GM23338 (cell line): ENCODE results near the gene MET. TPM values are rescaled to one million over a fixed set of nuclear protein-coding genes. Genes with fewer than 3 reads are reported as not detected.
A peak's percentile ranks its signal among the peaks of the same experiment; 100 is the strongest.

Experiments used
- ATAC-seq: fragments of 200-7000 bp; cut with Tn5 transposase; 3 replicates; pipeline ENCODE4 v1.9.1; 2020
- DNase-seq: peaks from one replicate; pipeline ENCODE4 v3.0.0-alpha.2; 2015; ENCODE audit warnings: low spot score
- H2AFZ ChIP-seq: fragments of 200-600 bp; sonication (generic); 2 replicates; pipeline ENCODE4 v1.8.0; 2016; ENCODE audit warnings: antibody characterized with exemption, mild to moderate bottlenecking, moderate library complexity
- H3F3A ChIP-seq: fragments of 200-600 bp; sonication (generic); replicated peaks from 2 replicates; pipeline ENCODE4 v1.8.0; 2017; ENCODE audit warnings: antibody characterized with exemption, mixed run types, low read depth
- H3K27ac ChIP-seq: fragments of 200-600 bp; sonication (generic); 2 replicates; pipeline ENCODE4 v1.6.1; 2016; ENCODE audit warnings: low read depth
- H3K27me3 ChIP-seq: fragments of 200-600 bp; sonication (generic); 2 replicates; pipeline ENCODE4 v1.8.0; 2016; ENCODE audit warnings: mild to moderate bottlenecking, mixed run types, moderate library complexity; ENCODE audit not compliant: insufficient read depth
- H3K36me3 ChIP-seq: fragments of 200-600 bp; sonication (generic); 2 replicates; pipeline ENCODE4 v1.8.0; 2016; ENCODE audit warnings: mild to moderate bottlenecking; ENCODE audit not compliant: insufficient read depth
- H3K4me1 ChIP-seq: fragments of 200-600 bp; sonication (generic); 2 replicates; pipeline ENCODE4 v1.8.0; 2016; ENCODE audit warnings: mild to moderate bottlenecking, moderate library complexity; ENCODE audit not compliant: insufficient read depth
- H3K4me2 ChIP-seq: fragments of 200-600 bp; sonication (generic); 2 replicates; pipeline ENCODE4 v1.7.1; 2017; ENCODE audit warnings: mixed run types
- H3K4me3 ChIP-seq: fragments of 200-600 bp; sonication (generic); 2 replicates; pipeline ENCODE4 v1.6.1; 2016; ENCODE audit warnings: mixed run types
- H3K79me2 ChIP-seq: fragments of 200-600 bp; sonication (generic); replicated peaks from 2 replicates; pipeline ENCODE4 v1.8.0; 2017; ENCODE audit warnings: mild to moderate bottlenecking; ENCODE audit not compliant: insufficient read depth
- H3K9me2 ChIP-seq: fragments of 200-600 bp; sonication (generic); 2 replicates; pipeline ENCODE4 v1.8.0; 2017; ENCODE audit not compliant: insufficient read depth
- H4K20me1 ChIP-seq: fragments of 200-600 bp; sonication (generic); replicated peaks from 2 replicates; pipeline ENCODE4 v1.8.0; 2017; ENCODE audit warnings: mild to moderate bottlenecking; ENCODE audit not compliant: insufficient read depth
- H3K27ac Mint-ChIP-seq: 2 replicates; pipeline ENCODE4 v1.8.0; 2020; ENCODE audit warnings: inconsistent platforms, mild to moderate bottlenecking, moderate library complexity, mixed read lengths
- H3K27me3 Mint-ChIP-seq: 3 replicates; pipeline ENCODE4 v1.8.0; 2022; ENCODE audit warnings: low read depth, mild to moderate bottlenecking, moderate library complexity, mixed read lengths, inconsistent platforms; ENCODE audit not compliant: insufficient read depth, poor library complexity
- H3K36me3 Mint-ChIP-seq: 3 replicates; pipeline ENCODE4 v1.8.0; 2021; ENCODE audit warnings: low read depth, mild to moderate bottlenecking, inconsistent platforms, moderate library complexity, mixed read lengths
- H3K4me1 Mint-ChIP-seq: 3 replicates; pipeline ENCODE4 v1.8.0; 2020; ENCODE audit warnings: mild to moderate bottlenecking, inconsistent platforms, mixed read lengths
- H3K4me3 Mint-ChIP-seq: 3 replicates; pipeline ENCODE4 v1.8.0; 2021; ENCODE audit warnings: moderate library complexity, mild to moderate bottlenecking, inconsistent platforms, mixed read lengths
- H3K9me3 Mint-ChIP-seq: 3 replicates; pipeline ENCODE4 v1.8.0; 2020; ENCODE audit warnings: moderate library complexity, mild to moderate bottlenecking, inconsistent platforms, mixed read lengths
- CREB1 ChIP-seq: fragments of 250-450 bp; sonication (Bioruptor Pico); IDR thresholded peaks from 2 replicates; pipeline ENCODE4 v1.5.0; 2020; ENCODE audit warnings: low read depth, mild to moderate bottlenecking, moderate library complexity
- CTCF ChIP-seq, 2 experiments: fragments of 200-600 bp in 1 of 2; sonication (generic) in 1 of 2; conservative IDR thresholded peaks; 2 replicates each; pipeline versions ENCODE4 v1.5.1 to v1.6.1; 2016 to 2017; ENCODE audit warnings: antibody characterized with exemption in 2 of 2, low read depth in 2 of 2, mild to moderate bottlenecking in 2 of 2, moderate library complexity in 1 of 2
- ZNF114 ChIP-seq: fragments of 250-450 bp; sonication (Bioruptor Pico); IDR thresholded peaks from 2 replicates; pipeline ENCODE4 v1.5.0; 2020; ENCODE audit warnings: mild to moderate bottlenecking, moderate library complexity
- ZNF331 ChIP-seq: fragments of 250-450 bp; sonication (Bioruptor Pico); IDR thresholded peaks from 2 replicates; pipeline ENCODE4 v1.5.0; 2020; ENCODE audit warnings: low read depth, mild to moderate bottlenecking, moderate library complexity
- polyA plus RNA-seq: library from polyadenylated mRNA; unstranded; fragments of >200 nt; fragmentation: Nextera tagmentation; extraction: Ambion mirVana; gene quantifications from 2 replicates; pipeline ENCODE4 v1.2.1, GENCODE V29; 2016
- total RNA-seq: library from RNA; depleted of rRNA; stranded (reverse); fragments of >200 nt; shearing (Covaris generic); gene quantifications from 2 replicates; pipeline ENCODE4 v1.2.3, GENCODE V29; 2014
- TF ChIP-seq, protein P1 (sequence below): IDR thresholded peaks from one replicate; pipeline ENCODE4 v1.6.1; 2018; ENCODE audit warnings: antibody characterized with exemption; ENCODE audit not compliant: unreplicated experiment
- TF ChIP-seq, protein P2 (sequence below): fragments of 250-450 bp; sonication (Bioruptor Pico); IDR thresholded peaks from 2 replicates; pipeline ENCODE4 v1.5.0; 2020; ENCODE audit warnings: mild to moderate bottlenecking, moderate library complexity

Gene MET
- total and polyA plus RNA-seq, 2 experiments from 2014 or later: 4.8 to 23.1 TPM

DNA sequence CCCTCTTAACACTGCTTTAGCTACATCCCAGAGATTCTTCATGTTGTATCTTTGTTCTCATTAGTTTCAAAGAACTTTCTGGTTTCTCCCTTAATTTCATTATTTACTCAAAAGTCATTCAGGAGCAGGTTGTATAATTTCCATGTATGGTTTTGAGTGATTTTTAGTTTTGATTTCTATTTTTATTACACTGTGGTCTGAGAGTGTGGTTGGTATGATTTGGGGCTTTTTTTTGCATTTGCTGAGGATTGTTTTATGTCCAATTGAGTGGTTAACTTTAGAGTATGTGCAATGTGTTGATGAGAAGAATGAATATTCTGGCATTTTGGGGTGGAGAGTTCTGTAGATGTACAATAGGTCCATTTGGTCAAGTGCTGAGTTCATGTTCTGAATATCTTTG lies 152.5 kb downstream of the MET start (continued):
- TF ChIP-seq, protein P1, sequence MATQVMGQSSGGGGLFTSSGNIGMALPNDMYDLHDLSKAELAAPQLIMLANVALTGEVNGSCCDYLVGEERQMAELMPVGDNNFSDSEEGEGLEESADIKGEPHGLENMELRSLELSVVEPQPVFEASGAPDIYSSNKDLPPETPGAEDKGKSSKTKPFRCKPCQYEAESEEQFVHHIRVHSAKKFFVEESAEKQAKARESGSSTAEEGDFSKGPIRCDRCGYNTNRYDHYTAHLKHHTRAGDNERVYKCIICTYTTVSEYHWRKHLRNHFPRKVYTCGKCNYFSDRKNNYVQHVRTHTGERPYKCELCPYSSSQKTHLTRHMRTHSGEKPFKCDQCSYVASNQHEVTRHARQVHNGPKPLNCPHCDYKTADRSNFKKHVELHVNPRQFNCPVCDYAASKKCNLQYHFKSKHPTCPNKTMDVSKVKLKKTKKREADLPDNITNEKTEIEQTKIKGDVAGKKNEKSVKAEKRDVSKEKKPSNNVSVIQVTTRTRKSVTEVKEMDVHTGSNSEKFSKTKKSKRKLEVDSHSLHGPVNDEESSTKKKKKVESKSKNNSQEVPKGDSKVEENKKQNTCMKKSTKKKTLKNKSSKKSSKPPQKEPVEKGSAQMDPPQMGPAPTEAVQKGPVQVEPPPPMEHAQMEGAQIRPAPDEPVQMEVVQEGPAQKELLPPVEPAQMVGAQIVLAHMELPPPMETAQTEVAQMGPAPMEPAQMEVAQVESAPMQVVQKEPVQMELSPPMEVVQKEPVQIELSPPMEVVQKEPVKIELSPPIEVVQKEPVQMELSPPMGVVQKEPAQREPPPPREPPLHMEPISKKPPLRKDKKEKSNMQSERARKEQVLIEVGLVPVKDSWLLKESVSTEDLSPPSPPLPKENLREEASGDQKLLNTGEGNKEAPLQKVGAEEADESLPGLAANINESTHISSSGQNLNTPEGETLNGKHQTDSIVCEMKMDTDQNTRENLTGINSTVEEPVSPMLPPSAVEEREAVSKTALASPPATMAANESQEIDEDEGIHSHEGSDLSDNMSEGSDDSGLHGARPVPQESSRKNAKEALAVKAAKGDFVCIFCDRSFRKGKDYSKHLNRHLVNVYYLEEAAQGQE: no peak
- no peak for TF ChIP-seq ZNF114 (CRISPR knock-in tag)
- no peak for TF ChIP-seq CREB1 (CRISPR knock-in tag)

GRCh38 chr7:116828281-116828680 lies 156.3 kb downstream of the MET start:
- TF ChIP-seq ZNF331 (CRISPR knock-in tag) (no peak), CTCF (conservative IDR thresholded peaks at IDR 0.05; ENCODE audit: low read depth in 2 of 2) (peak; percentile 63 to 84)
- Histone ChIP-seq H3K27me3 (no peaks in the 10 kb centered on the region), H3K79me2 (no peaks in the 10 kb centered on the region), H4K20me1 (no peaks in the 10 kb centered on the region), H3K4me2 (no peak overlapping the region), H3K36me3 (no peaks in the 10 kb centered on the region), H3K4me3 (no peak overlapping the region), H3K9me2 (peaks cover 3% of the 10 kb centered on the region; the same call in 1 of the 2 replicates), H3F3A (no peaks in the 10 kb centered on the region), H3K4me1 (no peaks in the 10 kb centered on the region), H2AFZ (no peak overlapping the region), H3K27ac (no peak overlapping the region)
- ATAC-seq (peak; percentile 79), DNase-seq (peak; percentile 51)
- H3K9me3 Mint-ChIP-seq: no peaks in the 10 kb centered on the region
- H3K27me3 Mint-ChIP-seq: peaks cover 4% of the 10 kb centered on the region
- H3K4me1 Mint-ChIP-seq: no peaks in the 10 kb centered on the region
- no peak overlapping the region for H3K27ac Mint-ChIP-seq
- H3K36me3 Mint-ChIP-seq: no peaks in the 10 kb centered on the region
- H3K4me3 Mint-ChIP-seq: no peak overlapping the region

DNA sequence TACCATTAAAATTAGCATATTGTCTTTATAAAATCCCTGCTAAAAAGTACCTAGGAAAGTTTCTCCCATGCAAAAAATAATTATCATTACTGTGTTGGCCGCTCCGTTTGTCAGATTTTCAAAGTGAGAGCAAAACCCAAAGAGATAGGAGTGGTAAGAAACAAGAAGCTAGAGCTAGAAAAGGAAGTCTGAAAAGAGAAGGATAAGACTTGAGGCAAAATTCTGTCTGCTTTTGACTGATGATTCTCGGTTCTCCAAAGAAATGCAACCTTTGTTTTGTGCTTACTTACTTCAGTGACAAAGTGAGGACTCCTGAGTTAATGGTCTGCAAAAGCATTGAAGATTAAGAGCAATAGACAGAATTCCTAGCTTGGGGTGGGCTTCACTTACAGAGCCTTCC lies 157.0 kb downstream of the MET start:
- Mint-ChIP-seq H3K4me3 (no peak overlapping the region), H3K36me3 (no peaks in the 10 kb centered on the region), H3K27me3 (peaks cover 4% of the 10 kb centered on the region), H3K27ac (no peak overlapping the region), H3K9me3 (no peaks in the 10 kb centered on the region), H3K4me1 (no peaks in the 10 kb centered on the region)
- Histone ChIP-seq H3K4me2 (no peak overlapping the region), H3K27ac (no peak overlapping the region), H3F3A (no peaks in the 10 kb centered on the region), H3K36me3 (no peaks in the 10 kb centered on the region), H3K4me1 (no peaks in the 10 kb centered on the region), H3K27me3 (no peaks in the 10 kb centered on the region), H3K9me2 (no peaks in the 10 kb centered on the region), H3K79me2 (no peaks in the 10 kb centered on the region), H3K4me3 (no peak overlapping the region), H4K20me1 (no peaks in the 10 kb centered on the region), H2AFZ (peak overlapping the region; percentile 3; the same call in 1 of the 2 replicates)
- no peak for DNase-seq
- no peak for ATAC-seq
- TF ChIP-seq, protein P2, sequence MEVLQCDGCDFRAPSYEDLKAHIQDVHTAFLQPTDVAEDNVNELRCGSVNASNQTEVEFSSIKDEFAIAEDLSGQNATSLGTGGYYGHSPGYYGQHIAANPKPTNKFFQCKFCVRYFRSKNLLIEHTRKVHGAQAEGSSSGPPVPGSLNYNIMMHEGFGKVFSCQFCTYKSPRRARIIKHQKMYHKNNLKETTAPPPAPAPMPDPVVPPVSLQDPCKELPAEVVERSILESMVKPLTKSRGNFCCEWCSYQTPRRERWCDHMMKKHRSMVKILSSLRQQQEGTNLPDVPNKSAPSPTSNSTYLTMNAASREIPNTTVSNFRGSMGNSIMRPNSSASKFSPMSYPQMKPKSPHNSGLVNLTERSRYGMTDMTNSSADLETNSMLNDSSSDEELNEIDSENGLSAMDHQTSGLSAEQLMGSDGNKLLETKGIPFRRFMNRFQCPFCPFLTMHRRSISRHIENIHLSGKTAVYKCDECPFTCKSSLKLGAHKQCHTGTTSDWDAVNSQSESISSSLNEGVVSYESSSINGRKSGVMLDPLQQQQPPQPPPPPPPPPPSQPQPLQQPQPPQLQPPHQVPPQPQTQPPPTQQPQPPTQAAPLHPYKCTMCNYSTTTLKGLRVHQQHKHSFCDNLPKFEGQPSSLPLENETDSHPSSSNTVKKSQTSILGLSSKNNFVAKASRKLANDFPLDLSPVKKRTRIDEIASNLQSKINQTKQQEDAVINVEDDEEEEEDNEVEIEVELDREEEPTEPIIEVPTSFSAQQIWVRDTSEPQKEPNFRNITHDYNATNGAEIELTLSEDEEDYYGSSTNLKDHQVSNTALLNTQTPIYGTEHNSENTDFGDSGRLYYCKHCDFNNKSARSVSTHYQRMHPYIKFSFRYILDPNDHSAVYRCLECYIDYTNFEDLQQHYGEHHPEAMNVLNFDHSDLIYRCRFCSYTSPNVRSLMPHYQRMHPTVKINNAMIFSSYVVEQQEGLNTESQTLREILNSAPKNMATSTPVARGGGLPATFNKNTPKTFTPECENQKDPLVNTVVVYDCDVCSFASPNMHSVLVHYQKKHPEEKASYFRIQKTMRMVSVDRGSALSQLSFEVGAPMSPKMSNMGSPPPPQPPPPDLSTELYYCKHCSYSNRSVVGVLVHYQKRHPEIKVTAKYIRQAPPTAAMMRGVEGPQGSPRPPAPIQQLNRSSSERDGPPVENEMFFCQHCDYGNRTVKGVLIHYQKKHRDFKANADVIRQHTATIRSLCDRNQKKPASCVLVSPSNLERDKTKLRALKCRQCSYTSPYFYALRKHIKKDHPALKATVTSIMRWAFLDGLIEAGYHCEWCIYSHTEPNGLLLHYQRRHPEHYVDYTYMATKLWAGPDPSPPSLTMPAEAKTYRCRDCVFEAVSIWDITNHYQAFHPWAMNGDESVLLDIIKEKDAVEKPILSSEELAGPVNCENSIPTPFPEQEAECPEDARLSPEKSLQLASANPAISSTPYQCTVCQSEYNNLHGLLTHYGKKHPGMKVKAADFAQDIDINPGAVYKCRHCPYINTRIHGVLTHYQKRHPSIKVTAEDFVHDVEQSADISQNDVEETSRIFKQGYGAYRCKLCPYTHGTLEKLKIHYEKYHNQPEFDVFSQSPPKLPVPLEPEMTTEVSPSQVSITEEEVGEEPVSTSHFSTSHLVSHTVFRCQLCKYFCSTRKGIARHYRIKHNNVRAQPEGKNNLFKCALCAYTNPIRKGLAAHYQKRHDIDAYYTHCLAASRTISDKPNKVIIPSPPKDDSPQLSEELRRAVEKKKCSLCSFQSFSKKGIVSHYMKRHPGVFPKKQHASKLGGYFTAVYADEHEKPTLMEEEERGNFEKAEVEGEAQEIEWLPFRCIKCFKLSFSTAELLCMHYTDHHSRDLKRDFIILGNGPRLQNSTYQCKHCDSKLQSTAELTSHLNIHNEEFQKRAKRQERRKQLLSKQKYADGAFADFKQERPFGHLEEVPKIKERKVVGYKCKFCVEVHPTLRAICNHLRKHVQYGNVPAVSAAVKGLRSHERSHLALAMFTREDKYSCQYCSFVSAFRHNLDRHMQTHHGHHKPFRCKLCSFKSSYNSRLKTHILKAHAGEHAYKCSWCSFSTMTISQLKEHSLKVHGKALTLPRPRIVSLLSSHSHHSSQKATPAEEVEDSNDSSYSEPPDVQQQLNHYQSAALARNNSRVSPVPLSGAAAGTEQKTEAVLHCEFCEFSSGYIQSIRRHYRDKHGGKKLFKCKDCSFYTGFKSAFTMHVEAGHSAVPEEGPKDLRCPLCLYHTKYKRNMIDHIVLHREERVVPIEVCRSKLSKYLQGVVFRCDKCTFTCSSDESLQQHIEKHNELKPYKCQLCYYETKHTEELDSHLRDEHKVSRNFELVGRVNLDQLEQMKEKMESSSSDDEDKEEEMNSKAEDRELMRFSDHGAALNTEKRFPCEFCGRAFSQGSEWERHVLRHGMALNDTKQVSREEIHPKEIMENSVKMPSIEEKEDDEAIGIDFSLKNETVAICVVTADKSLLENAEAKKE (CRISPR knock-in tag): no peak
- no peak for TF ChIP-seq CTCF (conservative IDR thresholded peaks at IDR 0.05; ENCODE audit: low read depth in 2 of 2)
